Lower leg skin (tissue), 3 donors: ENCODE results near the gene FANCC.

Experiments
- POLR2A ChIP-seq, 2 donors: fragments of 450-650 bp; IDR thresholded peaks; one replicate each; pipeline ENCODE4 v1.6.1; 2016 to 2017; ENCODE audit warnings: antibody characterized with exemption in 2 of 2, mild to moderate bottlenecking in 1 of 2, moderate library complexity in 1 of 2
- TF ChIP-seq, protein P1 (sequence below), 3 donors: fragments of 450-650 bp; IDR thresholded peaks; one replicate each; pipeline ENCODE4 v1.5.1; 2016; ENCODE audit warnings: antibody characterized with exemption in 3 of 3, mild to moderate bottlenecking in 3 of 3, moderate library complexity in 2 of 3

DNA sequence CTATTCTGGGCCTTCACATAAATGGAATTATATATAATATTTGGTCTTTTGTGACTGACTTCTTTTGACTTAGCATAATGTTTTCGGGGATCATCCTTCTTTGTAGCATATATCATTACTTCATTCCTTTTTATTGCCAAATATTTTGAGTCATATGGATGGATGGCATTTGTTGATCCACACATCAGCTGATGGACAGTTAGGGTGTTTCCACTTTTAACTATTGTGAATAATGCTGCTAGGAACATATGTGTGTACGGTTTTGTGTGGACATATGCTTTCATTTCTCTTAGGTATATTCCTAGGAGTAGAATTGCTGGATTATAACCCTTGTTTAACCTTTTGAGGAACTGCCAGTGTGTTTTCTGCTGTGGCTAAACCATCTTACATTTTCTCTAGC lies 249.6 kb downstream of the FANCC start:
- TF ChIP-seq, protein P1, sequence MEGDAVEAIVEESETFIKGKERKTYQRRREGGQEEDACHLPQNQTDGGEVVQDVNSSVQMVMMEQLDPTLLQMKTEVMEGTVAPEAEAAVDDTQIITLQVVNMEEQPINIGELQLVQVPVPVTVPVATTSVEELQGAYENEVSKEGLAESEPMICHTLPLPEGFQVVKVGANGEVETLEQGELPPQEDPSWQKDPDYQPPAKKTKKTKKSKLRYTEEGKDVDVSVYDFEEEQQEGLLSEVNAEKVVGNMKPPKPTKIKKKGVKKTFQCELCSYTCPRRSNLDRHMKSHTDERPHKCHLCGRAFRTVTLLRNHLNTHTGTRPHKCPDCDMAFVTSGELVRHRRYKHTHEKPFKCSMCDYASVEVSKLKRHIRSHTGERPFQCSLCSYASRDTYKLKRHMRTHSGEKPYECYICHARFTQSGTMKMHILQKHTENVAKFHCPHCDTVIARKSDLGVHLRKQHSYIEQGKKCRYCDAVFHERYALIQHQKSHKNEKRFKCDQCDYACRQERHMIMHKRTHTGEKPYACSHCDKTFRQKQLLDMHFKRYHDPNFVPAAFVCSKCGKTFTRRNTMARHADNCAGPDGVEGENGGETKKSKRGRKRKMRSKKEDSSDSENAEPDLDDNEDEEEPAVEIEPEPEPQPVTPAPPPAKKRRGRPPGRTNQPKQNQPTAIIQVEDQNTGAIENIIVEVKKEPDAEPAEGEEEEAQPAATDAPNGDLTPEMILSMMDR (IDR thresholded peaks at IDR 0.05): no peak
- TF ChIP-seq POLR2A (IDR thresholded peaks at IDR 0.05): no peak
